H9 (cell line): ENCODE data around the gene MICAL3. TPM values are rescaled to one million over a fixed set of nuclear protein-coding genes. Genes with fewer than 3 reads are reported as not detected.

ENCODE experiments used
- DNase-seq: peaks from one replicate; pipeline ENCODE4 v3.0.0-alpha.2; 2017
- H2AFZ ChIP-seq: one replicate; pipeline ENCODE4 v1.6.1; 2013; ENCODE audit warnings: mild to moderate bottlenecking, low read length, control low read depth, moderate library complexity
- H2AK5ac ChIP-seq: 2 replicates; pipeline ENCODE4 v1.6.1; 2013; ENCODE audit warnings: low read length, control low read depth, mixed read lengths; ENCODE audit not compliant: insufficient read length
- H2BK120ac ChIP-seq: one replicate; pipeline ENCODE4 v1.6.1; 2013; ENCODE audit warnings: low read depth, mild to moderate bottlenecking, low read length, control low read depth, inconsistent platforms; ENCODE audit not compliant: poor library complexity, severe bottlenecking
- H2BK12ac ChIP-seq: 2 replicates; pipeline ENCODE4 v1.6.1; 2013; ENCODE audit warnings: low read length, control low read depth, mixed read lengths, low read depth; ENCODE audit not compliant: insufficient read length
- H2BK15ac ChIP-seq: 2 replicates; pipeline ENCODE4 v1.6.1; 2013; ENCODE audit warnings: low read depth, low read length, control low read depth
- H2BK20ac ChIP-seq: one replicate; pipeline ENCODE4 v1.6.1; 2013; ENCODE audit warnings: low read depth, mild to moderate bottlenecking, low read length, control low read depth, inconsistent platforms; ENCODE audit not compliant: poor library complexity, severe bottlenecking
- H2BK5ac ChIP-seq: 2 replicates; pipeline ENCODE4 v1.6.1; 2013; ENCODE audit warnings: low read length, control low read depth, mixed read lengths; ENCODE audit not compliant: insufficient read length
- H3K14ac ChIP-seq: 2 replicates; pipeline ENCODE4 v1.6.1; 2013; ENCODE audit warnings: low read length, control low read depth; ENCODE audit not compliant: insufficient read depth
- H3K18ac ChIP-seq: 2 replicates; pipeline ENCODE4 v1.6.1; 2013; ENCODE audit warnings: low read depth, mild to moderate bottlenecking, mixed read lengths, low read length, control low read depth; ENCODE audit not compliant: insufficient read length
- H3K23ac ChIP-seq: 2 replicates; pipeline ENCODE4 v1.6.1; 2013; ENCODE audit warnings: low read length, control low read depth, mixed read lengths, low read depth; ENCODE audit not compliant: insufficient read length
- H3K23me2 ChIP-seq: 2 replicates; pipeline ENCODE4 v1.6.1; 2013; ENCODE audit warnings: low read depth, mild to moderate bottlenecking, mixed read lengths, low read length, control low read depth; ENCODE audit not compliant: insufficient read length, poor library complexity, severe bottlenecking
- H3K27ac ChIP-seq: 2 replicates; pipeline ENCODE4 v1.5.1; 2013; ENCODE audit warnings: low read length, control low read depth, mixed read lengths, low read depth; ENCODE audit not compliant: insufficient read length
- H3K27me3 ChIP-seq: 2 replicates; pipeline ENCODE4 v1.6.1; 2013; ENCODE audit warnings: low read length, control low read depth, inconsistent platforms; ENCODE audit not compliant: insufficient read depth
- H3K4ac ChIP-seq: 2 replicates; pipeline ENCODE4 v1.6.1; 2013; ENCODE audit warnings: low read depth, mild to moderate bottlenecking, control low read depth, inconsistent platforms, low read length, moderate library complexity
- H3K4me1 ChIP-seq: 2 replicates; pipeline ENCODE4 v1.6.1; 2013; ENCODE audit warnings: low read length, control low read depth, inconsistent platforms; ENCODE audit not compliant: insufficient read depth
- H3K4me2 ChIP-seq: 2 replicates; pipeline ENCODE4 v1.6.1; 2013; ENCODE audit warnings: low read length, control low read depth, mixed read lengths; ENCODE audit not compliant: insufficient read length, insufficient read depth
- H3K56ac ChIP-seq: 2 replicates; pipeline ENCODE4 v1.6.1; 2013; ENCODE audit warnings: low read depth, mild to moderate bottlenecking, mixed read lengths, low read length, control low read depth; ENCODE audit not compliant: insufficient read length
- H3K79me1 ChIP-seq: 2 replicates; pipeline ENCODE4 v1.6.1; 2013; ENCODE audit warnings: low read depth, mild to moderate bottlenecking, moderate library complexity, low read length, control low read depth, inconsistent platforms; ENCODE audit not compliant: insufficient read depth, poor library complexity, severe bottlenecking
- H3K79me2 ChIP-seq: 2 replicates; pipeline ENCODE4 v1.6.1; 2013; ENCODE audit warnings: low read length, control low read depth, inconsistent platforms; ENCODE audit not compliant: insufficient read depth
- H3K9ac ChIP-seq: 2 replicates; pipeline ENCODE4 v1.6.1; 2013; ENCODE audit warnings: low read length, control low read depth, mixed read lengths; ENCODE audit not compliant: insufficient read length; ENCODE audit errors: extremely low read depth
- H3K9me3 ChIP-seq: one replicate; pipeline ENCODE4 v1.6.1; 2013; ENCODE audit warnings: low read depth, low read length, inconsistent platforms; ENCODE audit not compliant: control insufficient read depth
- H3T11ph ChIP-seq: one replicate; pipeline ENCODE4 v1.6.1; 2013; ENCODE audit warnings: mild to moderate bottlenecking, low read length, control low read depth, inconsistent platforms
- H4K20me1 ChIP-seq: one replicate; pipeline ENCODE4 v1.6.1; 2013; ENCODE audit not compliant: control insufficient read depth, insufficient read length, insufficient read depth
- H4K5ac ChIP-seq: 2 replicates; pipeline ENCODE4 v1.6.1; 2013; ENCODE audit warnings: low read depth, mild to moderate bottlenecking, mixed read lengths, low read length, control low read depth; ENCODE audit not compliant: insufficient read length
- H4K8ac ChIP-seq: replicated peaks from 2 replicates; pipeline ENCODE4 v1.6.1; 2013; ENCODE audit warnings: low read length, control low read depth, mixed read lengths, low read depth; ENCODE audit not compliant: insufficient read length
- H4K91ac ChIP-seq: 2 replicates; pipeline ENCODE4 v1.6.1; 2013; ENCODE audit warnings: low read depth, mild to moderate bottlenecking, moderate library complexity, mixed read lengths, low read length, control low read depth; ENCODE audit not compliant: insufficient read length
- H3K27ac Mint-ChIP-seq, 3 experiments: 2 replicates in 2 of 3; 3 replicates in 1 of 3; pipeline ENCODE4 v1.8.0; 2020 to 2021; ENCODE audit warnings: mixed read lengths in 3 of 3, mild to moderate bottlenecking in 1 of 3, moderate library complexity in 1 of 3
- H3K27me3 Mint-ChIP-seq: 2 replicates; pipeline ENCODE4 v1.8.0; 2021; ENCODE audit warnings: low read depth, mild to moderate bottlenecking, moderate library complexity, mixed read lengths
- H3K36me3 Mint-ChIP-seq, 3 experiments: 2 replicates in 2 of 3; 3 replicates in 1 of 3; pipeline ENCODE4 v1.8.0; 2020 to 2021; ENCODE audit warnings: low read depth in 3 of 3, mixed read lengths in 3 of 3; ENCODE audit not compliant: insufficient read depth in 1 of 3
- H3K4me1 Mint-ChIP-seq, 2 experiments: 2 replicates each; pipeline ENCODE4 v1.8.0; 2020; ENCODE audit warnings: mixed read lengths in 2 of 2
- H3K4me3 Mint-ChIP-seq, 2 experiments: 2 replicates in 1 of 2; 3 replicates in 1 of 2; pipeline ENCODE4 v1.8.0; 2020 to 2021; ENCODE audit warnings: mild to moderate bottlenecking in 2 of 2, mixed read lengths in 2 of 2, moderate library complexity in 1 of 2
- H3K9me3 Mint-ChIP-seq, 2 experiments: 2 replicates in 1 of 2; 3 replicates in 1 of 2; pipeline ENCODE4 v1.8.0; 2020; ENCODE audit warnings: mild to moderate bottlenecking in 2 of 2, mixed read lengths in 2 of 2, moderate library complexity in 1 of 2
- WGBS: extraction: QIAGEN DNeasy Blood & Tissue Kit; methylation state at CpG from one replicate; pipeline ENCODE4 v1.1.7; 2013; ENCODE audit warnings: missing lambda C conversion rate, low lambda C conversion rate, mixed read lengths; ENCODE audit not compliant: insufficient read length; ENCODE audit errors: extremely low coverage; 5-methylcytosine and 5-hydroxymethylcytosine counted together
- total RNA-seq: library from RNA; stranded (reverse); gene quantifications from 2 replicates; pipeline ENCODE4 v1.2.1, GENCODE V29; 2021
- TF ChIP-seq, protein P1 (sequence below): fragments of 200-600 bp; sonication (generic); conservative IDR thresholded peaks from 3 replicates; pipeline ENCODE4 v1.8.0; 2021; ENCODE audit warnings: antibody characterized with exemption, mild to moderate bottlenecking

MICAL3 gene
- total RNA-seq, 1 experiment from 2014 or later, result 50.2 TPM

DNA sequence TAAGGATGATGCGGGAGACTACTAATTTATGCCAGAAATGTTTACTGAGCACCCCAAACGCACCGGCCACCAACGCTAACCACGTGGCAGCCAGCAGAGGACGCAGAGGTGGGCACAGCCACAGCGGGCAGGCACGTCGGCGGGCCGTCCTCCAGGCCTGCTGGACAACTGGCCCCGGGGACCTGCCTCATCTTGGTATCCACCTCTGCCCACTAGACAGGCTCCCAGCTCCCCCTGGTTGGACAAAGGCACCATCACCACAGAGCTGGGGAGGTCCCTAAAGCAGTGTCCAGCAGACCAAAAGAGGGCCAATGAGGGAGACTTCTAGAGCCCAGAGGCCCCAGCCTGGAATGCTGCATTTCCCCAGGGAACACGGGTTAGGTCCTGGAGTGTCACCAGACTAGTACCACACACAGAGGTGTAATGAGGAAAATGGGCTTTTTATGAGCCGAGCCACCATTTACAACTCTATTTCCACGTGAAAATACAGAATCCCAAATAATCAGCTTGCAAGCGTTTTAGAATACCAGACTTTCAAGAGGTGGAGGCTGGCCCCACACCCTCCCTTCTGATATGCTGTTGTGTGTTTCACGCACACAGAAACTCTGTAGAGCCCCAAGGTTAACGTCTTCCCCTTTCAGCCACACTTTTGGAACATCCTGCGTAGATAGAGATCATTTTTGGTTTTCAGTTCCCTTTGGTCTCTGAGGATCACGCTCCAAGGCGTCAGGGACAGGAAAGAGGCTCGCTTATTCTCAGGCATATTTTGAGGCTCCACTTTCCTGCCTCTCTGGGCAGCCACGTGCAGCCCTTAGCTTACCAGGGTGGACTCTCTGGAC is 226.4 kb downstream of the MICAL3 start:
- Histone ChIP-seq H3K9me3 (no peaks in the 10 kb centered on the region), H2BK20ac (no peak overlapping the region), H3K4ac (no peak overlapping the region), H3K14ac (peak overlapping the region; percentile 40; the same call in 1 of the 2 replicates), H3K9ac (no peak overlapping the region), H4K5ac (no peak overlapping the region), H3K56ac (no peak overlapping the region), H2BK12ac (no peak overlapping the region), H3K27ac (no peak overlapping the region), H2BK5ac (no peak overlapping the region), H2BK15ac (no peak overlapping the region), H3K23ac (no peak overlapping the region), H2BK120ac (no peak overlapping the region), H3K79me1 (no peaks in the 10 kb centered on the region), H2AFZ (no peak overlapping the region), H3K4me1 (no peaks in the 10 kb centered on the region), H3K4me2 (no peak overlapping the region), H4K8ac (no peak overlapping the region), H3T11ph (no peak overlapping the region), H2AK5ac (no peak overlapping the region), H3K18ac (no peak overlapping the region), H4K91ac (no peak overlapping the region), H3K23me2 (no peaks in the 10 kb centered on the region), H3K27me3 (no peaks in the 10 kb centered on the region), H4K20me1 (no peaks in the 10 kb centered on the region), H3K79me2 (no peaks in the 10 kb centered on the region)
- H3K4me3 Mint-ChIP-seq, result no peak overlapping the region
- no peaks in the 10 kb centered on the region for H3K27me3 Mint-ChIP-seq
- WGBS, result no CpG with 5 or more reads among the region's 23 CpGs
- H3K27ac Mint-ChIP-seq, result no peak overlapping the region; a peak in 1 of 7 replicates
- no peaks in the 10 kb centered on the region for H3K36me3 Mint-ChIP-seq
- no peaks in the 10 kb centered on the region for H3K9me3 Mint-ChIP-seq
- TF ChIP-seq, protein P1, sequence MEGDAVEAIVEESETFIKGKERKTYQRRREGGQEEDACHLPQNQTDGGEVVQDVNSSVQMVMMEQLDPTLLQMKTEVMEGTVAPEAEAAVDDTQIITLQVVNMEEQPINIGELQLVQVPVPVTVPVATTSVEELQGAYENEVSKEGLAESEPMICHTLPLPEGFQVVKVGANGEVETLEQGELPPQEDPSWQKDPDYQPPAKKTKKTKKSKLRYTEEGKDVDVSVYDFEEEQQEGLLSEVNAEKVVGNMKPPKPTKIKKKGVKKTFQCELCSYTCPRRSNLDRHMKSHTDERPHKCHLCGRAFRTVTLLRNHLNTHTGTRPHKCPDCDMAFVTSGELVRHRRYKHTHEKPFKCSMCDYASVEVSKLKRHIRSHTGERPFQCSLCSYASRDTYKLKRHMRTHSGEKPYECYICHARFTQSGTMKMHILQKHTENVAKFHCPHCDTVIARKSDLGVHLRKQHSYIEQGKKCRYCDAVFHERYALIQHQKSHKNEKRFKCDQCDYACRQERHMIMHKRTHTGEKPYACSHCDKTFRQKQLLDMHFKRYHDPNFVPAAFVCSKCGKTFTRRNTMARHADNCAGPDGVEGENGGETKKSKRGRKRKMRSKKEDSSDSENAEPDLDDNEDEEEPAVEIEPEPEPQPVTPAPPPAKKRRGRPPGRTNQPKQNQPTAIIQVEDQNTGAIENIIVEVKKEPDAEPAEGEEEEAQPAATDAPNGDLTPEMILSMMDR, result no peak
- DNase-seq, result no peak
- H3K4me1 Mint-ChIP-seq, result no peaks in the 10 kb centered on the region
